VCaP (cell line): Measurements from ENCODE around the gene OLFML2B.

ENCODE experiments used
- H3K27ac ChIP-seq: fragments of 450-650 bp; 2 replicates; pipeline ENCODE4 v1.5.1; 2017
- CTCF ChIP-seq: fragments of 450-650 bp; conservative IDR thresholded peaks from 2 replicates; pipeline ENCODE4 v1.5.1; 2017; ENCODE audit warnings: mild to moderate bottlenecking, moderate library complexity

Gene OLFML2B

GRCh38 chr1:161962091-161962887, 61.4 kb downstream of the OLFML2B start:
- no peak overlapping the region for H3K27ac ChIP-seq
- no peak for TF ChIP-seq CTCF

GRCh38 chr1:161958425-161958824, 65.2 kb downstream of the OLFML2B start:
- TF ChIP-seq CTCF: no peak

DNA sequence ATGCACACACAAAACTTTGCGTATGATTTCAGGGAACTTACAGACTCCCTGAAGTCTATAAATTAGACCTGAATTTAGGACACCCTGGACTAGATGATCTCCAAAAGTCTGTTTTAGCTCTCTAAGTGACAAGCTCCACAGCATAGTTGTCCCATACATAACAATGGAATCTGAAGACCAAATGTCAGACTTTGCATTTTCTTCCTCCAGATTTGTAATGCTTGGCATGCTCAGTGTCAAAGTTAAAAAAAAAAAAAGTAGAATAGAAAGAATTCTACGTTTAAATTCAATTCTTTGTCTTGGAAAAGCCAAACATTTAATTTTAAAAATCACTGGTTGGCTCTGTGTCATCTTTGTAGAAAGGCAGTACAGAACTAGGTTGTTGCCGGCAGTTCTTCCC, 66.7 kb downstream of the OLFML2B start:
- H3K27ac ChIP-seq: no peak overlapping the region
- no peak for TF ChIP-seq CTCF

More at GRCh38 chr1:161958425-161958824, 65.2 kb downstream of the OLFML2B start:
- no peak overlapping the region for H3K27ac ChIP-seq

DNA sequence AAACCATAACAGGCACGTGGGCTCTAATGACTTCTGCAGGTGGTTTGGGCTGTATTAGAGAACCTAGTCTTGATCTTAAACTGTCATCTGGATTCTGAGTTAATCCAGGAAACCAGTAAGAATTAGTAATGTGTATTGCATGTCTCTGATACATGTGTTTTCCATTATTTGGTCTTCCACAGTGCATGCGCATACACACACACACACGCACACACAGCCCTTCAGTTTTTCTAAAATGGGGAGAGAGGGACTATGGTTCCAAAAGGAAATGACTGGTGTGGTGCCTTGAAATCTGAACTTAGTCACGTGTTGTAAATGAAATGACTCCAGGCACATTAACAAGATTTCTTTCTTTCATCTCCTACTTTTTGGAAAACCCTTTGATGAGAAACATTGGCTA, 67.6 kb downstream of the OLFML2B start:
- no peak for TF ChIP-seq CTCF
- H3K27ac ChIP-seq: no peak overlapping the region

DNA sequence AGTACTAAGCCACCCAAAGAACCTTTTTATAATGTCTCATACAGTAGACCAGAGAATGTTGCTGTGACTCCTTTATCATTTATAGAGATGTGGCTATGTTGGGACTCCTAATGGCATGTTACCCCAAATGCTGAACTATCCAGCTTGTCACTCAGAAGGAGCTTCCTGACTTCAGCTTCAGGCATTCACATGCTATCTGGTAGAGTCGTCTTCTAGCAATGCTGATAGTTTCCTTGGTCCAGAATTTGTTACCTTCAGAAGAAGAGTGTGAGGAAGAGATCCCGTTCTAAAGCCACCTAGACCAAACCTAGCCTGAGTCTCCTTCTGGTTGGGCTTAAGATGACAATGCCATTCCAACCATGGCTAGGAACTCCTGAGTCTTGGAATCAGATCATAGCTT, 68.1 kb downstream of the OLFML2B start:
- no peak for TF ChIP-seq CTCF
- H3K27ac ChIP-seq: no peak overlapping the region

GRCh38 chr1:161954466-161954865, 69.2 kb downstream of the OLFML2B start:
- no peak overlapping the region for H3K27ac ChIP-seq
- no peak for TF ChIP-seq CTCF

DNA sequence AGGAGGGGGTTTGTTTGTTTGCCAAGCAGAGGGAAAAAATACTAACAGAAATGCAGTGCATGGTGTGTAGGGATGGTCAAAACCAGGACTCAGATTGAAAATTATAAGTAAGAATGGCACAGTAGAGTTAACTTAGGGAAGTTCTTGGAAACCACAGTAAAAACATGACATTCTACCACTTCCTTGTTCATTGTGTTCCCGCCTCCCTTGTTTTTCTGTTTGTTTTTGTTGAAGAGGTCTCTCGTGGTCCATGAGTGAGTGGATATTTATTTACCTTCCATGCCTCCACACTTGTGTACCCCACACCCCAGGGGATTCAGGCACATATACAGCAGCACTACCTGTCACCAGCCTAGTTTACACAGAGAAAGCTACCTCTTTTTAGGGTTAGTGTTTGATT, 69.6 kb downstream of the OLFML2B start:
- H3K27ac ChIP-seq: no peak overlapping the region
- no peak for TF ChIP-seq CTCF
